GM23338 (cell line): ENCODE data around the gene TREML2.

Experiments used
- EZH2 ChIP-seq: fragments of 200-600 bp; sonication (generic); IDR thresholded peaks from one replicate; pipeline ENCODE4 v1.8.0; 2017; ENCODE audit warnings: antibody characterized with exemption, mild to moderate bottlenecking, low read depth; ENCODE audit not compliant: unreplicated experiment
- EZH2phosphoT487 ChIP-seq: fragments of 200-600 bp; sonication (generic); IDR thresholded peaks from one replicate; pipeline ENCODE4 v1.8.1; 2018; ENCODE audit warnings: antibody characterized with exemption; ENCODE audit not compliant: unreplicated experiment
- NANOG ChIP-seq: IDR thresholded peaks from 2 replicates; pipeline ENCODE4 v1.6.1; 2016; ENCODE audit warnings: antibody characterized with exemption, borderline replicate concordance
- POLR2AphosphoS5 ChIP-seq: IDR thresholded peaks from 2 replicates; pipeline ENCODE4 v1.6.1; 2016; ENCODE audit warnings: antibody characterized with exemption, low read depth
- ZNF331 ChIP-seq: fragments of 250-450 bp; sonication (Bioruptor Pico); IDR thresholded peaks from 2 replicates; pipeline ENCODE4 v1.5.0; 2020; ENCODE audit warnings: low read depth, mild to moderate bottlenecking, moderate library complexity
- TF ChIP-seq, protein P1 (sequence below), 2 experiments: fragments of 200-600 bp in 1 of 2; sonication (generic) in 1 of 2; conservative IDR thresholded peaks; 2 replicates each; pipeline versions ENCODE4 v1.5.1 to v1.6.1; 2016 to 2017; ENCODE audit warnings: antibody characterized with exemption in 2 of 2, low read depth in 2 of 2, mild to moderate bottlenecking in 2 of 2, moderate library complexity in 1 of 2
- TF ChIP-seq, protein P2 (sequence below): IDR thresholded peaks from one replicate; pipeline ENCODE4 v1.6.1; 2018; ENCODE audit warnings: antibody characterized with exemption; ENCODE audit not compliant: unreplicated experiment

DNA sequence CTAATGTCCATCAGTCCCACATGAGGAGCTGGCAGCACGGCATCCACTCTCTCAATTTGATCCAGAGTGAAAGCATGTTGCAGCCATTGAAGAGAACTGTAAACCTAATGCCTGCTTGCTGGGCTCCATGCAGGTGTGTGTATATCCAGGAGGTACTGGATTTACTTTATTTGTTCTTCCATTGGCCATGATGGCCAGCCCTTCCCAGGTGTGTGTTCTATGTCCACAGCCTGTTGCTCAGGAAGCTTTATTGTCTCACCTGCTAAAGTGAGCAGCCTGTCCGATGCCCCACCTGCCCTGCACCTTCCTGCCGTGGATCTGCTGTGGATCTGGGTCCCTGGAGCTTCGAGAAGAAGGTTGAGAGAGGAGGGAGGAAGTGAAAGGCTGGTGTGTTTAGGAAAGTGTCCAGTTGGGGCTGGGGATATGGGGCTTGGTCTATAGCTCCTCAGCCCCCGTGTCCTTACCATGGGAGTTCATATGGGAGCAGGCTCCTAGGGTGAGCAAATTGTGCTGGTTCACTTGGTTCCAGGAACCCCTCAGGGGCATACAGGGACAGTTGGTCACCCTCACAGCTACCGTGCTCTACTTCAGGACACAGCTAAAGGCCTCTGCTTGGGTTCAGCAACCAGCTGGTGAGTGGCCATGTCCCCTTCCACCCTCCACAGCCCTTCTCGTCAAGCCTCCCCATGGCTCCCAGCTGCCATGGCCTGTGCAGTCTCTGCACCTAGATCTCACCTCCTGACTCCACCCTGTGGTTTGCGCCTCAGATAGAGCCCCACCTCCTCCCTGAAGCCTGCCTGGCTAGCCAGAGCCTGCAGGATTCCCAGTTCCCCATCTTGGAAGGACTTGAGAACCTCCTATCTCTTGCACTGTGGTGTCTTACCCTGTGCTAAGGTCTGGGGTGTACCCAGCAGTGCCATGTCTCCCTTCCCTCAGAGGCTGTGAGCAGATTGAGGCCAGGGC is 12.7 kb downstream of the TREML2 start:
- TF ChIP-seq, protein P1, sequence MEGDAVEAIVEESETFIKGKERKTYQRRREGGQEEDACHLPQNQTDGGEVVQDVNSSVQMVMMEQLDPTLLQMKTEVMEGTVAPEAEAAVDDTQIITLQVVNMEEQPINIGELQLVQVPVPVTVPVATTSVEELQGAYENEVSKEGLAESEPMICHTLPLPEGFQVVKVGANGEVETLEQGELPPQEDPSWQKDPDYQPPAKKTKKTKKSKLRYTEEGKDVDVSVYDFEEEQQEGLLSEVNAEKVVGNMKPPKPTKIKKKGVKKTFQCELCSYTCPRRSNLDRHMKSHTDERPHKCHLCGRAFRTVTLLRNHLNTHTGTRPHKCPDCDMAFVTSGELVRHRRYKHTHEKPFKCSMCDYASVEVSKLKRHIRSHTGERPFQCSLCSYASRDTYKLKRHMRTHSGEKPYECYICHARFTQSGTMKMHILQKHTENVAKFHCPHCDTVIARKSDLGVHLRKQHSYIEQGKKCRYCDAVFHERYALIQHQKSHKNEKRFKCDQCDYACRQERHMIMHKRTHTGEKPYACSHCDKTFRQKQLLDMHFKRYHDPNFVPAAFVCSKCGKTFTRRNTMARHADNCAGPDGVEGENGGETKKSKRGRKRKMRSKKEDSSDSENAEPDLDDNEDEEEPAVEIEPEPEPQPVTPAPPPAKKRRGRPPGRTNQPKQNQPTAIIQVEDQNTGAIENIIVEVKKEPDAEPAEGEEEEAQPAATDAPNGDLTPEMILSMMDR (conservative IDR thresholded peaks at IDR 0.05; ENCODE audit: low read depth in 2 of 2): no peak
- TF ChIP-seq, protein P2, sequence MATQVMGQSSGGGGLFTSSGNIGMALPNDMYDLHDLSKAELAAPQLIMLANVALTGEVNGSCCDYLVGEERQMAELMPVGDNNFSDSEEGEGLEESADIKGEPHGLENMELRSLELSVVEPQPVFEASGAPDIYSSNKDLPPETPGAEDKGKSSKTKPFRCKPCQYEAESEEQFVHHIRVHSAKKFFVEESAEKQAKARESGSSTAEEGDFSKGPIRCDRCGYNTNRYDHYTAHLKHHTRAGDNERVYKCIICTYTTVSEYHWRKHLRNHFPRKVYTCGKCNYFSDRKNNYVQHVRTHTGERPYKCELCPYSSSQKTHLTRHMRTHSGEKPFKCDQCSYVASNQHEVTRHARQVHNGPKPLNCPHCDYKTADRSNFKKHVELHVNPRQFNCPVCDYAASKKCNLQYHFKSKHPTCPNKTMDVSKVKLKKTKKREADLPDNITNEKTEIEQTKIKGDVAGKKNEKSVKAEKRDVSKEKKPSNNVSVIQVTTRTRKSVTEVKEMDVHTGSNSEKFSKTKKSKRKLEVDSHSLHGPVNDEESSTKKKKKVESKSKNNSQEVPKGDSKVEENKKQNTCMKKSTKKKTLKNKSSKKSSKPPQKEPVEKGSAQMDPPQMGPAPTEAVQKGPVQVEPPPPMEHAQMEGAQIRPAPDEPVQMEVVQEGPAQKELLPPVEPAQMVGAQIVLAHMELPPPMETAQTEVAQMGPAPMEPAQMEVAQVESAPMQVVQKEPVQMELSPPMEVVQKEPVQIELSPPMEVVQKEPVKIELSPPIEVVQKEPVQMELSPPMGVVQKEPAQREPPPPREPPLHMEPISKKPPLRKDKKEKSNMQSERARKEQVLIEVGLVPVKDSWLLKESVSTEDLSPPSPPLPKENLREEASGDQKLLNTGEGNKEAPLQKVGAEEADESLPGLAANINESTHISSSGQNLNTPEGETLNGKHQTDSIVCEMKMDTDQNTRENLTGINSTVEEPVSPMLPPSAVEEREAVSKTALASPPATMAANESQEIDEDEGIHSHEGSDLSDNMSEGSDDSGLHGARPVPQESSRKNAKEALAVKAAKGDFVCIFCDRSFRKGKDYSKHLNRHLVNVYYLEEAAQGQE: no peak
- TF ChIP-seq POLR2AphosphoS5 (no peak), EZH2phosphoT487 (no peak), ZNF331 (CRISPR knock-in tag) (no peak), EZH2 (no peak), NANOG (no peak)
